ENCODE data around the gene PRKCE. TPM values are rescaled to one million over a fixed set of nuclear protein-coding genes. Genes with fewer than 3 reads are reported as not detected.
A peak's percentile ranks its signal among the peaks of the same experiment; 100 is the strongest.

Gene PRKCE
- total and polyA plus RNA-seq, 7 donors = 3.0 to 22.8 (median 16.1) TPM

DNA sequence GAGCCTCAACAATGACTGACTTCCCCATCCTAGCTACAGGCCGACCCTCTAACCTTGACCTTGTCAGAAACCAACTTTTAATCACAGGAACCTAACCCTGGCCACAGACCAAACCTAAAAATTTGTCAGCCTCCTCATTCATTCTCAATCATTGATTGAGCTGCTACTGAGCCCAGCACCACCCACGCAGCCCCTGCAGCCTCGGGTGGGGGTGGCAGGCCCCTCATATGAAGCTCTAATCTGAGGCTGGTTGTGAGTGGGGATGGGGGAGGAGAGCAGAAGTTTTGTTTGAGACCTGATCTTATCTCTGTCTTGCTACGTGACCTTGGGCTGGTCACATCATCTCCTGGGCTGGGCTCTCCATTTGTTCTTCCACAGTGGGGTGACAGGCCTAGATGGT, 546.2 kb downstream of the PRKCE start:
- no peak overlapping the region for H3K27ac ChIP-seq
- H3K36me3 ChIP-seq (ENCODE audit: insufficient read depth in 1 of 2, low read depth in 1 of 2) = no peaks in the 10 kb centered on the region
- DNase-seq (no peak), ATAC-seq (no peak)
- TF ChIP-seq, protein P1, sequence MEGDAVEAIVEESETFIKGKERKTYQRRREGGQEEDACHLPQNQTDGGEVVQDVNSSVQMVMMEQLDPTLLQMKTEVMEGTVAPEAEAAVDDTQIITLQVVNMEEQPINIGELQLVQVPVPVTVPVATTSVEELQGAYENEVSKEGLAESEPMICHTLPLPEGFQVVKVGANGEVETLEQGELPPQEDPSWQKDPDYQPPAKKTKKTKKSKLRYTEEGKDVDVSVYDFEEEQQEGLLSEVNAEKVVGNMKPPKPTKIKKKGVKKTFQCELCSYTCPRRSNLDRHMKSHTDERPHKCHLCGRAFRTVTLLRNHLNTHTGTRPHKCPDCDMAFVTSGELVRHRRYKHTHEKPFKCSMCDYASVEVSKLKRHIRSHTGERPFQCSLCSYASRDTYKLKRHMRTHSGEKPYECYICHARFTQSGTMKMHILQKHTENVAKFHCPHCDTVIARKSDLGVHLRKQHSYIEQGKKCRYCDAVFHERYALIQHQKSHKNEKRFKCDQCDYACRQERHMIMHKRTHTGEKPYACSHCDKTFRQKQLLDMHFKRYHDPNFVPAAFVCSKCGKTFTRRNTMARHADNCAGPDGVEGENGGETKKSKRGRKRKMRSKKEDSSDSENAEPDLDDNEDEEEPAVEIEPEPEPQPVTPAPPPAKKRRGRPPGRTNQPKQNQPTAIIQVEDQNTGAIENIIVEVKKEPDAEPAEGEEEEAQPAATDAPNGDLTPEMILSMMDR (IDR thresholded peaks at IDR 0.05) = no peak
- no peaks in the 10 kb centered on the region for H3K27me3 ChIP-seq (ENCODE audit: insufficient read depth in 3 of 3, low read length in 2 of 3)
- intact Hi-C loops (cut with DNase I) = no loop called here
- no peaks in the 10 kb centered on the region for H3K4me1 ChIP-seq
- no peak overlapping the region for H3K4me3 ChIP-seq
- no peaks in the 10 kb centered on the region for H3K9me3 ChIP-seq
- WGBS, 3 donors = 83 to 87% (median 87%) methylated on average over 4 of the region's 4 CpGs

DNA sequence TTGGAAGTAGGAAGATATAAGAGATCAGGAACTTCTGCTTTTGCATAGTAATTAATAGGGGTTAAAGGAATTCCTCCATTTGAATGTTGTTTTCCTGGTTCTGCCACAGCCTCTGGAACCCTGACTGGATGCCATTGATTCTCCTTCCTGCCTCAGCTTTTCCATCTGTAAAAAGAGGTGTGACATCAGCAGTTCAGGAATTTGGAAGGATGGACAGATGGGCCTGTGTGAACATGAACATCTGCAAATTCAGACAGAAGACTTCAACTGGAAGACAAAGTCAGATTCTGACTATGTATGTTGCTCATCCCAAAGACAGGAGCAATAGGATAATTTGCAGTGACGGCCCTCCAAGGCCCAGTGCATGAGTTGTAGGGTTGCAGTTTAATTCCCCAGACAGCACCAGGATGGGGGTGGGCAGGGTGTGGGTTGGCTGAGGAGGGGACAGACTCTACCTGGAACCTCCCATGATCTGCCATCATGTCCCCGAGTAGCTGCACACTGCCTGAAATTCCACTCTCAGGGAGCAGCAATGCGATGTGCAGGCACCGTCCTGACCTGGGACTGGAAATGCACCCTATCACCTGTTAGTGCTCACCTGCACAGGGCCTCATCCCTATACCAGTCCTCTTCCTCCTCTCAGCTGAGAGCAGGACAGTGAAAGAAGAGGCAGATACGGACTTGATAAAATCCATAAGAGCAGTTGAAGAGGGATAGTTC, 546.8 kb downstream of the PRKCE start:
- TF ChIP-seq, protein P1 (IDR thresholded peaks at IDR 0.05) = no peak
- no peaks in the 10 kb centered on the region for H3K36me3 ChIP-seq (ENCODE audit: insufficient read depth in 1 of 2, low read depth in 1 of 2)
- H3K27ac ChIP-seq = no peak overlapping the region
- 82 to 89% (median 89%) methylated on average over 5 of the region's 5 CpGs for WGBS, 3 donors
- no peaks in the 10 kb centered on the region for H3K4me1 ChIP-seq
- ATAC-seq (no peak), DNase-seq (no peak)
- H3K9me3 ChIP-seq = no peaks in the 10 kb centered on the region
- intact Hi-C loops (cut with DNase I) = no loop called here
- no peaks in the 10 kb centered on the region for H3K27me3 ChIP-seq (ENCODE audit: insufficient read depth in 3 of 3, low read length in 2 of 3)
- H3K4me3 ChIP-seq = no peak overlapping the region

DNA sequence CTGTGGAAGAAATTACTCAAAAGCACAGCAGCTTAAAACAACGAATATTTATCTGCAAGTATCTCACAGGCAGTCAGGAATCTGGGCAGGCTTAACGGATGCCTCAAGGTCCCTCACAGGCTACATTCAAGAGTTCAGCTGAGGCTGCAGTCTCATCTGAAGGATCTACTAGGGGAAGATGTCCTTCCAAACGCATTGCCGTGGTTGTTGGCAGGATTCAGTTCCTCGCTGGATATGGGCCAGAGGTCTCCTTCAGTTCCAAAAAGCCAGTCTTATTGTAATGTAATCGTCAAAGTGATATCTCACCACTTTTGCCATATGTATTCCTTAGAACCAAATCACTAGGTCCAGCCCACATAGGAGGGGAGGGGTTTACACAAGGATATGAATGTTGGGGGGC, 547.5 kb downstream of the PRKCE start:
- ATAC-seq (no peak), DNase-seq (no peak)
- Histone ChIP-seq H3K9me3 (no peaks in the 10 kb centered on the region), H3K27me3 (ENCODE audit: insufficient read depth in 3 of 3, low read length in 2 of 3) (no peaks in the 10 kb centered on the region), H3K4me1 (no peaks in the 10 kb centered on the region), H3K27ac (no peak overlapping the region), H3K36me3 (ENCODE audit: insufficient read depth in 1 of 2, low read depth in 1 of 2) (no peaks in the 10 kb centered on the region), H3K4me3 (no peak overlapping the region)
- intact Hi-C loops (cut with DNase I) = no loop called here
- TF ChIP-seq, protein P1 (IDR thresholded peaks at IDR 0.05) = no peak
- WGBS, 3 donors = 32 to 39% (median 39%) methylated on average over 6 of the region's 6 CpGs

DNA sequence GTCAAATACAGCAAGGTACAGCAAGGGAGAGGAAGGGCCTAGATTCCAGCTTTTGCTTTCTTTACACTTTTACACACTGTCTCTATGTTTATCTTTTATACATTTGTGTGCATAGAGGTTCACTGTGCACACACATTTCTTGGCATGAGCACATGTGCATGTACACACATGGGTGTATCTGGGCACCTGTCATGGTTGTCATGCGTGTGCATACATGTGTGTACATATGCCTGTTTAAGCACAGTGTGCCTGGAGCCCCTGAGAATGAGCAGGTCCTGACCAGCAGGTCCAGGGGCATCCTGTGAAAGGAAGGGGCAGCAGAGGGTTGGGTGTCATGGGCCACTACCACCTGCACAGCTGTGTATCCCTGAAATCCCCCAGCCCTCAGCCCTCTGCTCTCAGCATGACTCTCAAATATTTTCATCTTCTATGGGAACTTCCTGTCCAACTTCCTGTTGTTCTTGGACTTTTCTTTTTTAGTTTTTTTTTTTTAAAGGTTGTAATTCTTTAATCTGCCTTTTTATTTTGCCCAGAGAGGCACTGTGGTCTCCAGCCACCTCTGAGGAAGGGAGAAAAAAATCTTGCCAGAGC, 548.7 kb downstream of the PRKCE start:
- DNase-seq = no peak
- Histone ChIP-seq H3K27ac (peak overlapping the region; percentile 30), H3K27me3 (ENCODE audit: insufficient read depth in 3 of 3, low read length in 2 of 3) (no peaks in the 10 kb centered on the region), H3K9me3 (no peaks in the 10 kb centered on the region), H3K4me3 (no peak overlapping the region), H3K4me1 (no peaks in the 10 kb centered on the region), H3K36me3 (ENCODE audit: insufficient read depth in 1 of 2, low read depth in 1 of 2) (no peaks in the 10 kb centered on the region)
- intact Hi-C loops (cut with DNase I) = no loop called here
- WGBS, 3 donors = 93 to 96% (median 96%) methylated on average over 1 of the region's 1 CpG
- TF ChIP-seq, protein P1 (IDR thresholded peaks at IDR 0.05) = no peak
- no peak for ATAC-seq

Measured in psoas muscle (tissue), 8 donors.